ENCODE results near the gene PRR12. TPM values are rescaled to one million over a fixed set of nuclear protein-coding genes. Genes with fewer than 3 reads are reported as not detected.

PRR12 gene
- total and polyA plus RNA-seq, 9 of the 15 experiments (the other 6 are each of a cell fraction or from before 2014, with no cell fraction given), result 0.01 to 21.1 (median 0.98) TPM

DNA sequence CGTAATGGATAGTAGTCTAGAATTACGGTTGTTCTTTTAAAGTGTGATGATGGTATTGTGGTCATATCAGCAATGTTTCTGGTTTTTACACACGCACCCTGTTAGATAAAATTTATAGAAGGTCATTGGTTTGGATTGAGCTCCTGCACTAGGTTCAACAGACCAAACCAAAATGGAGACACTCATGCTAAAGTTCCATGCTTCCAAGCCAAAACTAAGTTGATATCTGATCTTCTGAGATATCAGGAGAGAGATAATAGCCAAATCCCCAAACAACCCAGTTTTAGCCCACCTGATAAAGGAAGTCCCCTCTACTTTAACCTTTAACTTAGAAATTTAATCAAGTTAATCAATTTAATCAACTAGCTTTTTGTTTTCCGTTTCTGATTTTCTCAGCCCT, 11.8 kb upstream of the PRR12 start (continued):
- TF ChIP-seq, protein P1, sequence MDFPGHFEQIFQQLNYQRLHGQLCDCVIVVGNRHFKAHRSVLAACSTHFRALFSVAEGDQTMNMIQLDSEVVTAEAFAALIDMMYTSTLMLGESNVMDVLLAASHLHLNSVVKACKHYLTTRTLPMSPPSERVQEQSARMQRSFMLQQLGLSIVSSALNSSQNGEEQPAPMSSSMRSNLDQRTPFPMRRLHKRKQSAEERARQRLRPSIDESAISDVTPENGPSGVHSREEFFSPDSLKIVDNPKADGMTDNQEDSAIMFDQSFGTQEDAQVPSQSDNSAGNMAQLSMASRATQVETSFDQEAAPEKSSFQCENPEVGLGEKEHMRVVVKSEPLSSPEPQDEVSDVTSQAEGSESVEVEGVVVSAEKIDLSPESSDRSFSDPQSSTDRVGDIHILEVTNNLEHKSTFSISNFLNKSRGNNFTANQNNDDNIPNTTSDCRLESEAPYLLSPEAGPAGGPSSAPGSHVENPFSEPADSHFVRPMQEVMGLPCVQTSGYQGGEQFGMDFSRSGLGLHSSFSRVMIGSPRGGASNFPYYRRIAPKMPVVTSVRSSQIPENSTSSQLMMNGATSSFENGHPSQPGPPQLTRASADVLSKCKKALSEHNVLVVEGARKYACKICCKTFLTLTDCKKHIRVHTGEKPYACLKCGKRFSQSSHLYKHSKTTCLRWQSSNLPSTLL (IDR thresholded peaks at IDR 0.05), result no peak
- no peak for TF ChIP-seq ARID4B (CRISPR knock-in tag; IDR thresholded peaks at IDR 0.05)
- TF ChIP-seq ARID3B (CRISPR knock-in tag; IDR thresholded peaks at IDR 0.05; ENCODE audit: borderline replicate concordance), result no peak
- TF ChIP-seq ZC3H4 (CRISPR knock-in tag; IDR thresholded peaks at IDR 0.05; ENCODE audit: borderline replicate concordance), result no peak
- peak; percentile 91 for TF ChIP-seq ZNF583 (CRISPR knock-in tag; IDR thresholded peaks at IDR 0.05)
- no peak for TF ChIP-seq YBX1 (IDR thresholded peaks at IDR 0.05)
- TF ChIP-seq TARDBP (IDR thresholded peaks at IDR 0.05), result no peak
- peak; percentile 81; the same call in 1 of the 2 replicates for TF ChIP-seq ZNF79 (CRISPR knock-in tag; IDR thresholded peaks at IDR 0.05; ENCODE audit: low read depth)
- no peak for TF ChIP-seq RFX1 (IDR thresholded peaks at IDR 0.05)
- TF ChIP-seq, protein P2, sequence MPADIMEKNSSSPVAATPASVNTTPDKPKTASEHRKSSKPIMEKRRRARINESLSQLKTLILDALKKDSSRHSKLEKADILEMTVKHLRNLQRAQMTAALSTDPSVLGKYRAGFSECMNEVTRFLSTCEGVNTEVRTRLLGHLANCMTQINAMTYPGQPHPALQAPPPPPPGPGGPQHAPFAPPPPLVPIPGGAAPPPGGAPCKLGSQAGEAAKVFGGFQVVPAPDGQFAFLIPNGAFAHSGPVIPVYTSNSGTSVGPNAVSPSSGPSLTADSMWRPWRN (IDR thresholded peaks at IDR 0.05; ENCODE audit: low read depth), result no peak
- no peak for TF ChIP-seq U2AF2 (optimal IDR thresholded peaks at IDR 0.05; ENCODE audit: low read depth, low read length)
- TF ChIP-seq ZNF395 (CRISPR knock-in tag; IDR thresholded peaks at IDR 0.05), result peak; percentile 97
- TF ChIP-seq ZHX1 (conservative IDR thresholded peaks at IDR 0.05; ENCODE audit: low read length), result no peak
- TF ChIP-seq, protein P3, sequence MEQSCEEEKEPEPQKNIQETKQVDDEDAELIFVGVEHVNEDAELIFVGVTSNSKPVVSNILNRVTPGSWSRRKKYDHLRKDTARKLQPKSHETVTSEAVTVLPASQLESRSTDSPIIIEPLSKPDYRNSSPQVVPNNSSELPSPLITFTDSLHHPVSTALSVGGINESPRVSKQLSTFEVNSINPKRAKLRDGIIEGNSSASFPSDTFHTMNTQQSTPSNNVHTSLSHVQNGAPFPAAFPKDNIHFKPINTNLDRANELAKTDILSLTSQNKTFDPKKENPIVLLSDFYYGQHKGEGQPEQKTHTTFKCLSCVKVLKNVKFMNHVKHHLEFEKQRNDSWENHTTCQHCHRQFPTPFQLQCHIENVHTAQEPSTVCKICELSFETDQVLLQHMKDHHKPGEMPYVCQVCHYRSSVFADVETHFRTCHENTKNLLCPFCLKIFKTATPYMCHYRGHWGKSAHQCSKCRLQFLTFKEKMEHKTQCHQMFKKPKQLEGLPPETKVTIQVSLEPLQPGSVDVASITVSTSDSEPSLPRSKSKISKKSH (CRISPR knock-in tag; IDR thresholded peaks at IDR 0.05), result no peak

Measured in K562 (cell line).